HG03378 (cell line): Measurements from ENCODE around the gene TRAF3.
"Not testable (repeated sequence)": the region's sequence is repeated elsewhere in the genome, so short reads cannot be mapped to it uniquely, and the experiment has no call there.

Experiments used
- ATAC-seq: cut with Tn5 transposase; IDR thresholded peaks from one replicate; pipeline ENCODE4 v1.9.1; 2021; ENCODE audit warnings: mild to moderate bottlenecking, moderate library complexity; ENCODE audit not compliant: unreplicated experiment

The TRAF3 gene

DNA sequence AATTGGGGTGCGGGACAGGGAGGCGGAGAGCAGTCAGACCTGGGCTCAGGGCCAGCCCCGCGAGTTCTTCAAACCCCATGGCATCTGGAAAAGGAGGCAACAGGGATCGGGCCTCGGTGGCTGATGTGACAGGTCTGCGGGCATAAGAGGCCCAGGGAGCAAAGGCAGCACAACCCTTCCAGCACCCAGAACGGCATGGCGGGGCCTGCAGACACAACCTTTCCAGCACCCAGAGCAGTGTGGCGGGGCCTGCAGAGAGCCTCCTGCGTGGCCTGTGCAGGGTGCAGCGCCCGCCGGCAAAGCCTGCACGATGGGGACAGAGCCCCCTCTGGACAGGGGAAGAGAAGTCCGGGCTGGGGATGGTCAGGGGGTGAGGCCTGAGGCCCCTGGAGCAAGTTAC lies 26.2 kb upstream of the TRAF3 start:
- ATAC-seq, result no peak

DNA sequence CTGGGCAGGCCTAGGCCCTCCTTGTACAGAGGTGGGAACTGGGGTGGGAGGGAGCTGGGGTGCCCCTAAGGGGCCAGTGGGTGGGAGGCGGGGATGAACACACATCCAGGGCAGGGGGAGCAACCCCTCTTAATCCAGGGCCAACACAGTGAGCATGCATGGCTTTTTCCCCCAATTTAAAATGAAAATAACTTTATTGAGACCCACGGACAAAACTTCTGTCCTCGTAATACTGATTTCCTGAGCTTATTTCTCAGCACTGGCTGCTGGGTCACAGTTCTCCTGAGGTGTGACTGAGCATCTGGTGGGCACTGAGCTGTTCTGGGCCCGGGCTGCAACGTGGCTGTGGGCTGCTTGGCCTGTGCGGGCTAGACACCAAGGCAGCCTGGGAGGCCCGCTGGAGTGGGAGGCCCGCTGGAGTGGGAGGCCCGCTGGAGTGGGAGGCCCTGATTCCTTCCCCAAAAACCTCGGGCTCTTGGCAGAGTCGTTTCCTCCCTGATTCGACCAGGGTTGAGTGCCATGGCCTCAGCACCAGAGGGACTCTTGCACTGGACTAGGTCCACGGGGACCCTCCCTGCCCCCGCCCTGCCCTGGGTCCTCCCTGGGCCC lies 24.9 kb upstream of the TRAF3 start:
- no peak for ATAC-seq

DNA sequence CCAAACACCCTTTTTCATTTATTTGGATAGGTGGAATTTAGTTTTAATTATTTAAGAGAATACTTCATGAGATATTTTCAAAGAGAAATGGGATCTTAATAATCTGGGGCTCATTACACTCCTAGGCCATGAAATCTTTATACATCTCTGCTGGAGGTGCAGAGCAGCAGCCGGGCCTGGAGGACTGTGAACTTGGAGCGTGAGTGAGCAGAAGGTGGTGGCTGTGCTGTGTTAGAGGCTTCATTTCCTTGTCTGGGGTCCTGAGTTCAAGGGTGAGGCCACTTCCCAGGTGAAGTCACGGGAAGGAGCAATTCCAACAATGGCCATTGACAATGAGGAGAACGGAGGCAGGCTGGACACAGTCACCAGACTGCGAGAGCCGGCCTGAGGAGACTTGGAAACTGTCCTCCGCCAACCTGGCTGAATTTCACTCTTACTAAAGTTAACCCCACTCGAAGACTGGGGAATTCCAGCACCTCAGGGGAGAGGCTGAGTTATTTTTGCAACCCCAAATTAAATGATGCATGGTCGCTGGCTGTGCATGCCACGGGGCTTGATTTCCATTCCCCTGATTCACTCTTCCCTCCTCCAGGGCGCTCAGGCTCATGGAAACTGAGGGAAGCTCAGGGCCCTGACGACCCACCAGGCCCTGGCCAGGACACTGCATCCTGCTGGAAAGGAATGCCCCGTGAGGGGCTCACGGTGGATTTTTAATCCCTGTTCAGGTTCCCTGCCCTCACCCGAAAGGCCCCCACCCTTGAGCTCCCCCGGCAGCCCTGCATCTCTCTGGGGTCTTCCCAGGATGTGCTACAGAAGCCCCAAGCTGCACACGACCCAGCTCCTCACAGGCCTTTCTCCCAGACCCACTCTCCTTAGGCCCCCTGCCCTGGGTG lies 22.6 kb upstream of the TRAF3 start:
- no peak for ATAC-seq

DNA sequence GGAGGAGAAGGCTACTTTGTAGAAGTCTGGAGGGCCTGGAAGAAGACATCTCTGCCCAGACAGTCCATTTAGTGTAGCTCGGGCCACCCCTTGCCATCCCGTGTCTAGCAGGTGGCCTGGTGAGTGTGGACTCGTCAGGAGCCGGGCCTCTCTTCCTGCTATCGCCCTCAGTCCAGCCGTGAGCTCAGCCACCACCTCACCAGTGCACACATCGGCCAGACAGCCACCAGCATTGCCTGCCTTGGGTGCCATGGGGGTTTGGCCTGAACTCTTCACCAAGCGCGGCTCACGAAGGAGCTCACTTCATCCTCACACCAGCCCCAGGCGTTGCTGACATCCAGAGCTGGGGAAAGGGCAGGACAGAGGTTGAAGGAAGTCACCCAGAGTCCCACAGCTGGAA lies 19.6 kb upstream of the TRAF3 start:
- no peak for ATAC-seq

DNA sequence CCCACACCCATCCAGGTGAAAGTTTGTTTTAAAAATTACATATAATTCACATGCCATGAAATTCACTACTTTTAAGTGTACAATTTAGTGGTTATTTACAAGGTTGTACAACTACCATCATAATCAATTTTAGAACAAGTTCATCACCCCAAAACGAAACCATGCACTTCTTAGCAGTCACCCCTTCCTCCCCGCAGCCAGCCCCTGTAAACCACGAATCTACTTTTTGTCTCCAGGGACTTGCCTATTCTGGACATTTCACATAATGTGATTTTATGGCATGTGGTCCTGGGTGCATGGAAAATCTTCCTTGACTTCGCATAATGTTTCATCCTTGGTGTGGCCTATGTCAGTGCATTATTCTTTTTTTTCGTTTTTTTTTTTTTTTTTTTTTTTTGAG lies 19.2 kb upstream of the TRAF3 start:
- no peak for ATAC-seq

DNA sequence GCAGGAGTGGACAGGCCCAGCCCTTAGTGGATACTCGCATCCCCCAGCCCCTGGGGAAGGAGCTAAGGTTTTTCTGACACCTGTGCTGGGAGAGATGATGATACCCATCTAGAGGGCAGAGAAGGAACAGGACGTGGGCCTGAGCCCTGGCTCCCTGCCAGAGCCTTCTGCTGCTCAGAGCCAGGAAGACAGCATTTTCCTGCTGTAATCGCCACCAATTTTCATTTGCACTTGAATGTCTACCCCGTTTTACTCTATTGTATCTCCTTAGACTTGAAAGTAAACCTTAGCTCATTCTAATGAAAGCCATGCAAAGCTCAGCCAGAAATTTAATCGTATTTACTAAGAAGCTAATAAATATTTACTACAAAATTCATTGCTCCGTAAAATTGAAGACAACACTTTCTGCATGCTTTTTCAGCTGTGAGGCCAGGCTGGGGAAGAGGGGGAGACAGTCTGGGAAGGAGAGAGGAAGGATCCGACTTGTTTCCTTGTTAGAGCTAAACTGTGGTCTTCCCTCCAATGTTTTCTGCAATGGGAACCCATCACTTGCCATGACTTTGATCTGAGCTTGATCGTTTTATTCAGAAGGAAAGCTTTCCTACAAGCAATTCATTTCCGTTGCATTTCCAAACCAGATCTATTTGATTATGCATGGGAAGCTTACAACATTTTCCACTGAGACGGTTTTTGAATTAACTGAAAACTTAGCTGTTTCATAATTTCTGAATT lies 17.6 kb upstream of the TRAF3 start:
- ATAC-seq, result no peak

DNA sequence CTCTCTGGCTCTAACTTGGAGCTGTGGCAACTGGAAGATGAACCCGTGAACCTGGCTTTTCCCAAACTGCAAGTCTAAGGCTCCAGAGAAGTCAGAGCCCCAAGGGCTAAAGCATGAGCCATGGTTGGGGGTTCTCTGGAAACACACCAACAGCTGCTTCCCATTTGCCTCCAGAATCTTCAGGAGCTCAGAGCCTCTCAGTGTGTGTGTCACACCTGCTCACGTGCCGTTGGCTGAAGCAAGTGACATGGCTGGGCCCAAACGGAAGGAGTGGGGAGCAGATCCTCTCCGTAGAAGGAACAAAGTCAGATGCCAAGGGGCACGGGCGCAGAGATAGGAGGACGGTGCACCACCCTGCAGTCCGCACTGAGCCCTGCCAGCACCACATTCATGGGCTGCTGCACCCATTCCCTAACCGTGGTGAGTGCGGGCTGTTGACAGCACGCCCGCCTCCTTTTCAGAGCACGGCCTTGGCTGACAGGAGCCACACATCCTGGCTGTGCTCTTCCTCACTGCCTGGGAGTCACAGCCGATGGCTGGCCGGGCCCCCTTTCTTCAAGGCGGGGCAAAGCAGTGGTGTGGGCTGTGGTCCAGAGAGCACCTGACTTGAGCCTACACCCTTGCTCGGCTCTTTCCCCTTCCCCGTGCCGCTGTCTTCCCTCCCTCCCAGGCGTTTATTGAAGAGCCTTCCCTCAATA lies 16.6 kb upstream of the TRAF3 start:
- ATAC-seq, result no peak

DNA sequence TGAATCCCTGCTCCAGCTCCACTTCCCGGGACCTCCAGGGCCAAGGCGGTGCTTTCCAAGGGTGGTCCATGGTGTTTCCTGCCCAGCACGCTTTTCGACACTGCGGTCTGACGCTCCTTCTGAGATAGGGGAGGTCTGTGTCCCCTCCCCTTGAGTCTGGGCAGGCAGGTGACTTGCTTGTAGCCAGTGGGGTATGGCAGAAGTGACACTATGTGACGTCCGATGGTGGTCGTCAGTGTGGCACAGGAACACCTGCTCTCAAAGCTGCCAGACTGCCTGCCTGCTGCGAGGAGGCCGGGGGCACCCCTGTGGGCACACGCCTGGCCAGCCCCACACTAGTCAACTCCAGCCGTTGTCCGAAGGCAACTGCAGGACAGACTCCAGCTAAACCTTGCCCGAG lies 16.0 kb upstream of the TRAF3 start:
- ATAC-seq, result no peak

DNA sequence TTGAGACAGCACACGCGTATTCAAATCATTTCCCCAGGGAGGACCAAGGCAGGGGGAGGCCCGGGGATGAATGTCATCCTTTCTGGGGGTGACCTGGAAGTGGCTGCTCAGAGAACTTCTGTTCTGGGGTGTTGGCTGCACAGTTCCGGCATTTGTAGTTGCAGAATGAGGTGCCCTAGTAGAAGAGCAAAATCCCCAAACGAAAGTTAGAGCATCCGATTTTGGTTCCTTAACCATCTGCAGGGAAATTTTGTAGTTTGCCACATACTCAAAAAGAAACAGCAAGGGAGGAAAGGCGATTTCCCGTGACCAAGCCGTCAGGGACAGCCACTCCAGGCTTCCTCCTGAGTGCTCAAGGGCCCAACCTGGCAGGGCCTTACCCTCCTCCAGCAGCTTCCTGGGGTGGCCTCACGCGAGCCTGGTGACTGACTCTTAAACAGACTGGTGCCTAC lies 13.0 kb upstream of the TRAF3 start:
- ATAC-seq, result peak; percentile 43

DNA sequence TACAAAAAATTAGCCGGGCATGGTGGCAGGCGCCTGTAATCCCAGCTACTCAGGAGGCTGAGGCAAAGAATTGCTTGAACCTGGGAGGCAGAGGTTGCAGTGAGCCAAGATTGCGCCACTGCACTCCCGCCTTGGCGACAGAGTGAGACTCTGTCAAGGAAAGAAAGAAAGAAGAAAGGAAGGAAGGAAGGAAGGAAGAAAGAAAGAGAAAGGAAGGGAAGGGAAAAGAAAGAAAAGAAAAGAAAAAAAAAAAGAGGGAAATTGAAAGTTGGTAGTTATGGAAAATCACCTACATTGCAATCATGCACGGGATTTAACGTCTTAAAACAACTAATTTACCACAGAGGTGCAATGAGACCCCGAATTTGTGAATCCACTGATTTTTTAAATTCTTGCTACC lies 11.5 kb upstream of the TRAF3 start:
- not testable (repeated sequence) for ATAC-seq

DNA sequence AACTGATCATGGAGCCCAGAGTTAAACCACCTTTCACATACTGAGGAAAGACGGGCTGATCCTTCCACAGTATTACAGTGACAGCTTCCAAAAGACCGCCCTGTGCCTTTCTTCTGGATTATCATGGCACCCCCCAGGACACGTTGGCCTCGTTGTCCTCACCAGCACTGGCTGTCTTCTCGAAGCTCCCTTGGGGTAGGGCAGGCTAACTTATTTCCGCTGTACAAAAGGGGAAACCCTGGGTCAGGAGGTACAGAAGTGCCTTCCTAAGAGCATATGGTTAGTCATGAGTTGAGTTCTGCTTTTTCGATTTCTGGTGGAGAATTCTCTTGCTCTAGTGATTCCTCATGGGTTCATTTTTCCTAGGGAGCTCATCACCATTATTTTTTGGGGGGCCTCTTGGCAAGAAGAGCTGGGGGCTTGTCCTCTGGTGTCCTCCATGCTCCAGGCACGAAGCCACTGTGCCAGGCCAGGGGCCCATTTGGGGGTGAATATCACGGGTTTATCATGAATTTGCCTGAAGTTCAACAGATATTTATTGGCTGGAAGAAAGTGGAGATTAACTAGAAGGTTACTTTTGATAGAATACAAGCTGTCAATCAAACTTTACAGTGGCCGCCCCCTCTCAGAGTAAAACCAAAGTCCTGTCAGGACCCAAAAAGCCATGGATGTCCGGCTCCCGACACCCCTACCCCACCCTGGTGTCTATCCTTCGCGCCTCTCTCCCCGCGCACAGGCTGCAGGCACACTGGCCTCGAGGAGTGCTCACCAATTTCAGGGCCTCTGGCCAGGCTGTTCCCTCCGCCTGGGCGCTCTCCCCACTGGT lies 8.8 kb upstream of the TRAF3 start:
- ATAC-seq, result peak; percentile 57

DNA sequence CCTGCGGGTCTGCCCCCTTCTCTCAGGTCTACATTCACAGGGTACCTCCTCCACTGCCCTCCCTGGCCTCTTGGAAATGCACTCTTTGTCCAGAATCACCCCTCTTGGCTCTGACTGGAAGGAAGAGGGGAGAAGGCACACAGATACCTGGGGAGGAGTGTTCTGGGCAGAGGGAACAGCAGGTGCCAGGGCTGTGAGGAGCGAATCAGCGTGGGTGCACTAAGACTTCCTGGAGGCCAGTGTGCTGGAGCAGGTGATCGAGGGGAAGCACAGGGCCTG lies 8.3 kb upstream of the TRAF3 start:
- ATAC-seq, result no peak

DNA sequence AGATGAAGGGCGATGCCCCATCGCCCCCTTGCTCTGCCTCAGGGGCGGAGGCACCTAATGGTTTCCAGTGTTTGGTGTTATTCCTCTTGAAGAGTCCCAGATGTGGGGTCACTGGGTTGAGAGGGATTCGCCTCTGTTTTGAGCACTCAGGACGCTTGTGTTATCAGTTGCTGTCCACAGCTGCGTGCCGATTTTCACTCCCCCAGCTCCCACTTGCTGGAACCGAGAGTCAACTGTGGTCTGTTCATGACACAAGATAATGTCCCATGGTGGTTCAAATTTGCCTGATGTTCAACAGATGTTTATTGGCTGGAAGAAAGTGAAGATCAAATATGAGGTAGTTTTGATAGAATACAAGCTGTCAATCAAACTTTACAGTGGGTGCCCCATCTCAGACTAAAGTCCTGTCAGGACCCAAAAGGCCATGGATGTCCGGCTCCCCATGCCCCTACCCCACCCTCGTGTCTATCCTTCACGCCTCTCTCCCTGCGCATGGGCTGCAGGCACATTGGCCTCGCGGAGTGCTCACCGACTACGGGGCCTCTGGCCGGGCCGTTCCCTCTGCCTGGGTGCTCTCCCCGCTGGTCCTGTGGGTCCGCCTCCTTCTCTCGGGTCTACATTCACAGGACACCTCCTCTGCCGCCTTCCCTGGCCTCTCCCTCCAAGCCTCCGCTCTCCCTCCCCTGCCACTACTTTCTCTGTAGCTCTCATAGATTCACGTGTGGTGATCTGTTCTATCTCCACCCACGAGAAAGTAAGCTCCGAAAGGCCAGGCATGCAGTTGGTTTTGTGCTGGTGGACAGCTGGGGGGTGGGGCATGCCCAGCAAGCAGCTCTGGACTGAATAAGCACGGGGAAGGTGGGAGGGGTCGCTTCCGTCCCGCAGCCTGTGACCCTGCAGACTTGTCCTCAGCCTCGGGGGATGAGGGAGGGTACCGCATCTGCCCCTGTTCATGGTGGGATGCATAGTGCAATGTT lies 6.8 kb upstream of the TRAF3 start:
- ATAC-seq, result no peak

DNA sequence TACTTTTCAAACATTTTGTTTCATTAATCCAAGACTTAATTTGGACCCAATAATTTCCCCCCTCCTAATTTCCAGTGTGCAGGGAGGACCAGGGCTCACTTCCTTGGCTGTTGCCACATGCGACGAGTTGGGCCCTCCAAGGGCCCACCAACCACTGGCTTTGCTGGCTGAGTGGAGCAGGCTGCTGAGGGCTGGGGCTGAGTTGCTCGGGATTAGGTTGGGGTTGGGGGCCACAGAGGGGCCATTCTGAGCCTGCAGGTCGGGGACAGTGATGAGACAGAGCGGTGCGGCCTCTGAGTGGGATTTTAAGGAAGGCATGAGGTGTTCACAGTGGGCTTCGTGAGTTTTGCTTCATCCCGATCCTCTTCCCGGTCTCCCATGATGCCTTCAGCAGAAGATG lies 6.1 kb upstream of the TRAF3 start:
- ATAC-seq, result no peak

DNA sequence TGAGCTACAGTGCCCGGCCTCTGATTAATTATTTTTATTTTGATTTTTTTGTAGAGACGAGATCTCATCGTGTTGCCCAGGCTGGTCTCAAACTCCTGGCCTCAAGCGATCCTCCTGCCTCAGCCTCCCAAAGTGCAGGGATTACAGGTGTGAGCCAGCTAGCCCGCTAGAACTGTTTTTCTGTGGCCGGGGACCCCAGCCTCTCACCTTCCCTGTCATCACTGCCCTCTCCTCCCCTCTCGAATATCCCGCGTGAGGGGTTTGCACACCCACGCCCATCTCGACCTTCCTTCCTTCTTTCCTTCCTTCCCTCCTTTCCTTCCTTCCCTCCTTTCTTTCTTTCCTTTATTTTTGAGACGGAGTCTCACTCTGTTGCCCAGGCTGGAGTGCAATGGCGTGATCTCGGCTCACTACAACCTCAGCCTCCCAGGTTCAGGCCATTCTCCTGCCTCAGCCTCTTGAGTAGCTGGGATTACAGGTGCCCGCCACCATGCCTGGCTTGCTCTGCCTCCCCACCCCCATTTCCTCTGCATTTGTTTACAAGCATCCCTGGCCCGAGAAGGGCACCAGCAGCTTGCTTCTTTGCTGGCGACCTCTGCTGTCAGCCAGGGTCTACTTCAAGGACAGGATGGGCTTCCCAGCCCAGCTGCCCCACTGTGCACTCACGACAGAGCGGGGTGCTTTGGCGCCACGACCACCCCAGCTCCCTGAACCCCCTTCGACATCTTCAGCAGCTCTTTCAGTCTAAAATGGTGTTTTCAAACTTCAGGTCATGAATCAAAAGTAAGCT lies 4.3 kb upstream of the TRAF3 start:
- no peak for ATAC-seq

DNA sequence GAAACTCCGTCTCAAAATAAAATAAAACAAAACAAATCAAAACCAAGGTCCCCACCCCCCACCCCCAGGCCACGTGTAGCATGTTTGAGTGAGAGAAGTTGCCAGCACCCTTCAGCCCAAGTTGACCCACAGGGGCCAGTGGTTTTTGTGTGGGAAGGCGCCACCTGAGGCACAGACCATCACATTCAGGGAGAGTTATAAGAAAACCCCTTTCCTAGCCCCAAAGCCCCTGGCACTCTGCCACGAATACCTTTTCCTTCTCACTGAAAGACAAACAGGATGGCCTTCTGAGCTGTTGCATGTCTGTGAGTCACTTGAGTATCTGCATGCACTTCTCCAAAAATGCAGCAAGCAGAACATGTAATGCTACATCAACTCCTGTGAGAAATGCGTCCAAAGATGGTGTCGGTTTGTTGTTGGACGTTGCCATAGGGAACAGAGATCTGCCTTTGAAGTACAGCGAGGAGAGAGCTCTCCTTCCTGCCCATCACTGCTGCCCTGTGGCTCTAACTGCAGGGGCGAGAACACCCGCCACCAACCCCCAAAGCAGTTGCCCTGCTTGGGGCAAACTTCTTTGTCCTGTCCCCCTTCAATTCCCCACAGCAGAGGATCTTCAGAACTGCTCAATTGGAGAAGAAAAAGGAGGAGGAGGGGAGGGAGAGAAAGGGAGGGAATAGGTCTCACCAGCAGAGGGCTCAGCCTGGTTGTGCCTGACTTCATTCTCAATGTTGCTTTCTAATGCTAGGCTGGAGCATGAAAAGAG lies 2.7 kb upstream of the TRAF3 start:
- ATAC-seq, result peak; percentile 44

DNA sequence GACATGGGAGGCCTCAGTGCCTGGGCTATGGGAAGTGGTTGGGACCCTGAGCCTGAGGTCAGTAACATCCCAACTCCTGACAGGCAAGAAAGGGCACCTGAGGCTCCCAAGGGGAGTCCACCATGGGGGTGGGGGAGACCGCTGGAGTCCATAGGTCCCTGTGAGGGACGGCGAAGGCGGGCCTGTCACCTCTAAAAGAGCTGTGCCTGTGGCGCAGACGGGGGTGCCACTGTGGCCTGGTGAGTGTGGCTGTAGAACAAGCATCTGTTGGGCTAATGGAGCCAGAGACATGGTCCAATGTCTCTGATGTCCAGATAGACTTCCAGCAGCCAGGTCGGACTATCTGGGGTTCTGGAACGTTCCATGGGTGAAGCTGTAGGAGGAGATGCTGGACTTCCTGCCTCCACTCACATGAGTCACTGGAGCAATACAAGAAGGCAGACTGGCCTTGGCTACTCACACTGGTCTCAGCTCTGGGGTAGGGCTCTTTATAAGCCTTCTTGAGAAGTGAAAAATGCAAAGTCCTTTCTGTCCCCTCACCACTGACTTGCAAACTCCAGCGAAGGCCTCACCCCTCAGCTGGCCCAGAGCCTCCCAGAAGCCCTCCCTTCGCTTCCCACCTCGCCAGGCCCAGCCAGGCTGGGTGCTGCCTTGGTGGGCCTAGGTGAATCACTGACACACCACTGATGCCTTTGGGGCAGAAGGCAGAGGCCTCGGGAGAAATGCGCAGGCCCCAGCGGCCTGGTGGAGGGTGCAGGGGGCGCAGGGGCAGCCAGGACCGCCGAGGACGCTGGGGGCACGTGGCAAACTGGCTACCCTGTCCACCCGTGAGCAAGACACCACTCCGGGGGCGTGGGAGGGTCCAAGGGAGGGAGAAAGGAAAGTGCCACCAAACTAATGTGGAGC lies 1.1 kb upstream of the TRAF3 start:
- no peak for ATAC-seq
